Left ventricle myocardium inferior (tissue), 1 donor: ENCODE measurements around the gene KLHDC9. TPM values are rescaled to one million over a fixed set of nuclear protein-coding genes. Genes with fewer than 3 reads are reported as not detected.

Experiments
- DNase-seq: peaks from one replicate; pipeline ENCODE4 v3.0.0-alpha.2; 2020
- H3K27ac ChIP-seq: fragments of 200-600 bp; replicated peaks from 2 replicates; pipeline ENCODE4 v1.8.0; 2021
- H3K27me3 ChIP-seq: fragments of 200-600 bp; 2 replicates; pipeline ENCODE4 v1.8.0; 2021; ENCODE audit warnings: low read depth
- H3K36me3 ChIP-seq: fragments of 200-600 bp; 2 replicates; pipeline ENCODE4 v1.8.0; 2021
- H3K4me1 ChIP-seq: fragments of 200-600 bp; 2 replicates; pipeline ENCODE4 v1.8.0; 2021
- H3K4me3 ChIP-seq: fragments of 200-600 bp; 2 replicates; pipeline ENCODE4 v1.8.0; 2021; ENCODE audit warnings: mild to moderate bottlenecking, moderate library complexity
- H3K9me3 ChIP-seq: fragments of 200-600 bp; replicated peaks from 2 replicates; pipeline ENCODE4 v1.8.0; 2021
- CTCF ChIP-seq: fragments of 200-600 bp; IDR thresholded peaks from 2 replicates; pipeline ENCODE4 v1.8.0; 2021; ENCODE audit warnings: antibody characterized with exemption, mild to moderate bottlenecking, borderline replicate concordance
- intact Hi-C: fragments of 100-400 bp; cut with micrococcal nuclease; formaldehyde crosslinking; loops from one replicate; pipeline ENCODE4 v1.11.0; 2022
- total RNA-seq: library from RNA; stranded (reverse); fragmentation: NEBNext Ultra II Directional; extraction: Animal tissue kit (Norgen Biotek cat#: 25700); gene quantifications from one replicate; pipeline ENCODE4 v1.2.1, GENCODE V29; 2021
- donor health status: DM: no; HTN: yes; CAD: no; lungs with severe emphysema.

Gene KLHDC9
- total RNA-seq, 1 donor from 2014 or later = 9.1 TPM

- intact Hi-C loops = no loop called here
- Histone ChIP-seq H3K27ac (no peak overlapping the region), H3K4me3 (no peak overlapping the region), H3K4me1 (no peaks in the 10 kb centered on the region), H3K9me3 (no peaks in the 10 kb centered on the region), H3K27me3 (peaks cover 8% of the 10 kb centered on the region), H3K36me3 (no peaks in the 10 kb centered on the region)
- TF ChIP-seq CTCF = no peak
- no peak for DNase-seq
Measured at GRCh38 chr1:161088587-161089110, 9.5 kb upstream of the KLHDC9 start.

GRCh38 chr1:161089251-161089924 is 8.8 kb upstream of the KLHDC9 start, which contains the start of gene NECTIN4:
TSS of gene NECTIN4 (minus strand) at chr1:161089558. CDS start at chr1:161089296, 262 bp downstream.
- H3K27ac ChIP-seq = no peak within 1 kb of the TSS
- no peak for DNase-seq
- TF ChIP-seq CTCF = no peak
- peaks cover 8% of the 10 kb centered on the region for H3K27me3 ChIP-seq
- no peaks in the 10 kb centered on the region for H3K4me1 ChIP-seq
- no peaks in the 10 kb centered on the region for H3K9me3 ChIP-seq
- H3K4me3 ChIP-seq = no peak within 1 kb of the TSS
- no peaks in the 10 kb centered on the region for H3K36me3 ChIP-seq
- intact Hi-C loops = no loop called here

- no peak for TF ChIP-seq CTCF
- no peaks in the 10 kb centered on the region for H3K9me3 ChIP-seq
- H3K36me3 ChIP-seq = no peaks in the 10 kb centered on the region
- no peak for DNase-seq
- H3K27ac ChIP-seq = no peak overlapping the region
- H3K4me1 ChIP-seq = no peaks in the 10 kb centered on the region
- intact Hi-C loops = no loop called here
- H3K27me3 ChIP-seq = peaks cover 8% of the 10 kb centered on the region
- H3K4me3 ChIP-seq = no peak overlapping the region
Measured at GRCh38 chr1:161089938-161090337, 8.2 kb upstream of the KLHDC9 start.

- Histone ChIP-seq H3K36me3 (no peaks in the 10 kb centered on the region), H3K27me3 (peaks cover 8% of the 10 kb centered on the region), H3K9me3 (no peaks in the 10 kb centered on the region), H3K4me3 (no peak overlapping the region), H3K27ac (no peak overlapping the region), H3K4me1 (no peaks in the 10 kb centered on the region)
- no peak for TF ChIP-seq CTCF
- DNase-seq = no peak
- intact Hi-C loops = no loop called here
Measured at GRCh38 chr1:161090617-161091016, 7.5 kb upstream of the KLHDC9 start.

GRCh38 chr1:161091093-161091492 is 7.1 kb upstream of the KLHDC9 start:
- TF ChIP-seq CTCF = no peak
- no peak overlapping the region for H3K27ac ChIP-seq
- H3K4me1 ChIP-seq = peaks cover 2% of the 10 kb centered on the region
- no peaks in the 10 kb centered on the region for H3K9me3 ChIP-seq
- intact Hi-C loops = no loop called here
- H3K27me3 ChIP-seq = peaks cover 8% of the 10 kb centered on the region
- H3K36me3 ChIP-seq = no peaks in the 10 kb centered on the region
- DNase-seq = no peak
- no peak overlapping the region for H3K4me3 ChIP-seq
